ENCODE results near the gene ROCK2. TPM values are rescaled to one million over a fixed set of nuclear protein-coding genes. Genes with fewer than 3 reads are reported as not detected.
A peak's percentile ranks its signal among the peaks of the same experiment; 100 is the strongest.
"Not testable (repeated sequence)": the region's sequence is repeated elsewhere in the genome, so short reads cannot be mapped to it uniquely, and the experiment has no call there.

ROCK2 gene
- polyA plus RNA-seq, 1 donor (not counting 4 experiments of a cell fraction or from before 2014, with no cell fraction given): 12.6 TPM

DNA sequence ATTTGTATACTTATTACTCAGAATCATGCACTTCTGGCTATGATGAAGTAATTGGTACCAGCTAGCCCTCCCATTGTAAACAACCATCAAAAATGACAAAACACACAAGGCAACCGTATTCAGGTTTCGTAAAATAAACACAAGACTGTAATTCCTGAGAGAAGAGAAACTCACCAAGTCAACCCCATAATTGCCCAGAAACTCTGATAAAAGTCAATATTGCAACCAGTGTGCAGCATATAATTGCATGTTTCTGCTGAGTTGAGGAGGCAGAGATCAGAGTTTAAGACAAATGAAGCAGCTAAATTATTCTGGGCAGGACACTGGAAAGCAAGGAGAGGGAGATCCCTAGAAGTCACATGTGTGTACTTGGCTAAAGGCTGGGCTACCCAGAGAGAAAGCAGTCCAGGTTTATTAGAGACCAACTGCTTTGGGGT is 90.3 kb downstream of the ROCK2 start:
- no peak for DNase-seq (ENCODE audit: low read depth, low spot score)
- FAIRE-seq: peak; percentile 39
- Histone ChIP-seq H3K27ac (ENCODE audit: control insufficient read depth, insufficient read depth, low read length) (no peak overlapping the region), H3K79me2 (ENCODE audit: control insufficient read depth, insufficient read depth, low read length) (peaks cover 17% of the 10 kb centered on the region), H4K20me1 (ENCODE audit: control insufficient read depth, extremely low read depth, insufficient read depth, low read length) (no peaks in the 10 kb centered on the region), H3K9me3 (ENCODE audit: control insufficient read depth, low read depth, low read length) (no peaks in the 10 kb centered on the region), H3K27me3 (ENCODE audit: control insufficient read depth, extremely low read depth, insufficient read depth, low read length) (no peaks in the 10 kb centered on the region), H3K9ac (ENCODE audit: control insufficient read depth, extremely low read depth, insufficient read depth, low read length) (no peak overlapping the region), H3K4me2 (ENCODE audit: control insufficient read depth, extremely low read depth, insufficient read depth, low read depth, low read length) (no peak overlapping the region), H2AFZ (ENCODE audit: control insufficient read depth, low read length) (no peak overlapping the region), H3K9me1 (ENCODE audit: control insufficient read depth, extremely low read depth, insufficient read depth, low read length) (no peaks in the 10 kb centered on the region), H3K4me1 (ENCODE audit: control insufficient read depth, extremely low read depth, insufficient read depth, low read length) (peaks cover 10% of the 10 kb centered on the region), H3K4me3 (ENCODE audit: control insufficient read depth in 2 of 3, extremely low read depth in 1 of 3, insufficient read depth in 2 of 3, low read depth in 1 of 3, low read length in 3 of 3) (no peak overlapping the region), H3K36me3 (ENCODE audit: control insufficient read depth in 2 of 2, extremely low read depth in 1 of 2, insufficient read depth in 2 of 2, low read length in 2 of 2) (peaks cover 0 to 2% of the 10 kb centered on the region in 2 experiments)
- no peak for TF ChIP-seq EZH2 (IDR thresholded peaks at IDR 0.05; ENCODE audit: low read length)
- dilution Hi-C loops (cut with MboI; ENCODE audit: extremely low pct_ligation_motif_present, low sequenced_read_pairs): no loop called here

GRCh38 chr2:11252458-11252857 is 92.0 kb downstream of the ROCK2 start:
- not testable (repeated sequence) for H3K4me1 ChIP-seq (ENCODE audit: control insufficient read depth, extremely low read depth, insufficient read depth, low read length)

GRCh38 chr2:11250400-11251196 is 93.8 kb downstream of the ROCK2 start:
- no peaks in the 10 kb centered on the region for H3K27me3 ChIP-seq (ENCODE audit: control insufficient read depth, extremely low read depth, insufficient read depth, low read length)
- no peak overlapping the region for H2AFZ ChIP-seq (ENCODE audit: control insufficient read depth, low read length)
- DNase-seq (ENCODE audit: low read depth, low spot score): no peak
- peaks cover 14% of the 10 kb centered on the region for H3K79me2 ChIP-seq (ENCODE audit: control insufficient read depth, insufficient read depth, low read length)
- no peak overlapping the region for H3K4me3 ChIP-seq (ENCODE audit: control insufficient read depth in 2 of 3, extremely low read depth in 1 of 3, insufficient read depth in 2 of 3, low read depth in 1 of 3, low read length in 3 of 3)
- no peak overlapping the region for H3K27ac ChIP-seq (ENCODE audit: control insufficient read depth, insufficient read depth, low read length)
- TF ChIP-seq, protein P1, sequence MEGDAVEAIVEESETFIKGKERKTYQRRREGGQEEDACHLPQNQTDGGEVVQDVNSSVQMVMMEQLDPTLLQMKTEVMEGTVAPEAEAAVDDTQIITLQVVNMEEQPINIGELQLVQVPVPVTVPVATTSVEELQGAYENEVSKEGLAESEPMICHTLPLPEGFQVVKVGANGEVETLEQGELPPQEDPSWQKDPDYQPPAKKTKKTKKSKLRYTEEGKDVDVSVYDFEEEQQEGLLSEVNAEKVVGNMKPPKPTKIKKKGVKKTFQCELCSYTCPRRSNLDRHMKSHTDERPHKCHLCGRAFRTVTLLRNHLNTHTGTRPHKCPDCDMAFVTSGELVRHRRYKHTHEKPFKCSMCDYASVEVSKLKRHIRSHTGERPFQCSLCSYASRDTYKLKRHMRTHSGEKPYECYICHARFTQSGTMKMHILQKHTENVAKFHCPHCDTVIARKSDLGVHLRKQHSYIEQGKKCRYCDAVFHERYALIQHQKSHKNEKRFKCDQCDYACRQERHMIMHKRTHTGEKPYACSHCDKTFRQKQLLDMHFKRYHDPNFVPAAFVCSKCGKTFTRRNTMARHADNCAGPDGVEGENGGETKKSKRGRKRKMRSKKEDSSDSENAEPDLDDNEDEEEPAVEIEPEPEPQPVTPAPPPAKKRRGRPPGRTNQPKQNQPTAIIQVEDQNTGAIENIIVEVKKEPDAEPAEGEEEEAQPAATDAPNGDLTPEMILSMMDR (optimal IDR thresholded peaks at IDR 0.05 in 1 of 3, IDR thresholded peaks at IDR 0.05 in 1 of 3, conservative IDR thresholded peaks at IDR 0.05 in 1 of 3; ENCODE audit: extremely low read depth in 1 of 3, insufficient read depth in 2 of 3, low read length in 3 of 3): no peak
- TF ChIP-seq EZH2 (IDR thresholded peaks at IDR 0.05; ENCODE audit: low read length): no peak
- H3K9me1 ChIP-seq (ENCODE audit: control insufficient read depth, extremely low read depth, insufficient read depth, low read length): no peaks in the 10 kb centered on the region
- no peaks in the 10 kb centered on the region for H3K36me3 ChIP-seq (ENCODE audit: control insufficient read depth in 2 of 2, extremely low read depth in 1 of 2, insufficient read depth in 2 of 2, low read length in 2 of 2)
- no peaks in the 10 kb centered on the region for H3K9me3 ChIP-seq (ENCODE audit: control insufficient read depth, low read depth, low read length)
- H4K20me1 ChIP-seq (ENCODE audit: control insufficient read depth, extremely low read depth, insufficient read depth, low read length): no peaks in the 10 kb centered on the region
- H3K4me1 ChIP-seq (ENCODE audit: control insufficient read depth, extremely low read depth, insufficient read depth, low read length): peaks cover 10% of the 10 kb centered on the region
- peak overlapping the region; percentile 64 for H3K4me2 ChIP-seq (ENCODE audit: control insufficient read depth, extremely low read depth, insufficient read depth, low read depth, low read length)
- no peak overlapping the region for H3K9ac ChIP-seq (ENCODE audit: control insufficient read depth, extremely low read depth, insufficient read depth, low read length)
- FAIRE-seq: peak; percentile 78
- dilution Hi-C loops (cut with MboI; ENCODE audit: extremely low pct_ligation_motif_present, low sequenced_read_pairs): no loop called here

More at GRCh38 chr2:11252458-11252857, 92.0 kb downstream of the ROCK2 start:
- DNase-seq (ENCODE audit: low read depth, low spot score); dilution Hi-C loops (cut with MboI; ENCODE audit: extremely low pct_ligation_motif_present, low sequenced_read_pairs); H4K20me1 ChIP-seq (ENCODE audit: control insufficient read depth, extremely low read depth, insufficient read depth, low read length); H3K27ac ChIP-seq (ENCODE audit: control insufficient read depth, insufficient read depth, low read length); H3K4me3 ChIP-seq (ENCODE audit: control insufficient read depth in 2 of 3, extremely low read depth in 1 of 3, insufficient read depth in 2 of 3, low read depth in 1 of 3, low read length in 3 of 3); H3K9ac ChIP-seq (ENCODE audit: control insufficient read depth, extremely low read depth, insufficient read depth, low read length); FAIRE-seq; H2AFZ ChIP-seq (ENCODE audit: control insufficient read depth, low read length); H3K27me3 ChIP-seq (ENCODE audit: control insufficient read depth, extremely low read depth, insufficient read depth, low read length); H3K4me2 ChIP-seq (ENCODE audit: control insufficient read depth, extremely low read depth, insufficient read depth, low read depth, low read length); H3K9me3 ChIP-seq (ENCODE audit: control insufficient read depth, low read depth, low read length); H3K36me3 ChIP-seq (ENCODE audit: control insufficient read depth in 2 of 2, extremely low read depth in 1 of 2, insufficient read depth in 2 of 2, low read length in 2 of 2); H3K9me1 ChIP-seq (ENCODE audit: control insufficient read depth, extremely low read depth, insufficient read depth, low read length): not testable (repeated sequence)
- H3K79me2 ChIP-seq (ENCODE audit: control insufficient read depth, insufficient read depth, low read length): peaks cover 14% of the 10 kb centered on the region
